HG02852 (cell line): Measurements from ENCODE around the gene RNF121.
A peak's percentile ranks its signal among the peaks of the same experiment; 100 is the strongest.

ENCODE experiments used
- ATAC-seq: cut with Tn5 transposase; IDR thresholded peaks from one replicate; pipeline ENCODE4 v1.9.1; 2021; ENCODE audit warnings: mild to moderate bottlenecking, moderate library complexity; ENCODE audit not compliant: unreplicated experiment

The RNF121 gene

DNA sequence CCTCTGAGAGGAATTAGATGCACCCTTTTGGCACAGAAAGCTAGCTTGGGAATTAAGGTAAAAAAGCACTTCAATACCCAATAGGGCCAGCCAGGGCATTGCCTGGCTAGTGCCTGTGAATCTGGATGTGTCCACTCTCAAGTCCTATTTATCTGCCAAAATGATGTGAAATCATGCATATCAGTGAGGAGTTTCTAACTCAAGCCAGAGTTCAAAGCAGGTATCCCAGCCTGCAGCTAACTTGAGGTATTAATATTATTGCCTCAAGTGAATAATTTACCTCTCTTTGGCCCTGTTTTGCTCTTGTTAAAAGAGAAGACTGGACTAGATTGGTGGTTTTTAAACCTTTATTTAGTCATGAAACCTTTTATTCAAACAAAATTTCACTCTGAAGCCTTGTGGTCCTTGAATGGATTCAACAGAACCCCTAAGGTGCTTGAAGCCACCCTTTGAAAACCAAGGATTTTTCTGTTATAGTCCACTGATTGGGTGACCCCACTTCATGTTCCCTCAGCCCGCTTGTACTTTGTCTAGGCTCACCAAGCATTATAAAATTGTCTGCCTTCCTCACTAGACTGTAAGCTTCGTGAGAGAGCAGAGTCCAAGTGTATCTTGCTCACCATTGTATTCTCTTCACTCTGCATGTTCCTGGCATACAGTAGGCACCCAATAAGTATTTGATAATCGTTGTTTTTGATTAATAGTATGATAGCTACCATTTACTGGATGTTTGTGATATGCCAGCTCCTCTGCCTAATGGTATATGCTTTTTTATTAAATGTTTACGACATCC is 4.5 kb downstream of the RNF121 start:
- ATAC-seq = no peak

DNA sequence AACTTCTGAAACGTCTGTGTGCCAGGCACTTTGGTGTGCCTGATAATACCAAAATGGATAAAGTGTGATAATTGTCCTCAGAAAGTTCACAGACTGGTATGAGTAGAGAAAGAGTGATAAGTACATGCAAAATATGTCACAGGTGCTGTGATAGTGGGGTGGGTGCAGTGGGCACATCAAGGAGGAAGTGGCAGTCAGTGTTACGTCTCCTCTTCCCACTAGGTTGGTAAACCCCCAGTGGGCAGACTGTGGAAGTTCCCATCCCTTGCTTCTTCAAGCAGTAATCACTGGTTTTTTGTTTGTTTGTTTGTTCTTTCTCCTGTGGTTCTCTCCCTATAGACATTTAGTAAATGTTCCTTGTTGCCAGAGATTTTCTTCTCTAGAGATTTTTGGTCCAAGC is 5.4 kb downstream of the RNF121 start:
- no peak for ATAC-seq

DNA sequence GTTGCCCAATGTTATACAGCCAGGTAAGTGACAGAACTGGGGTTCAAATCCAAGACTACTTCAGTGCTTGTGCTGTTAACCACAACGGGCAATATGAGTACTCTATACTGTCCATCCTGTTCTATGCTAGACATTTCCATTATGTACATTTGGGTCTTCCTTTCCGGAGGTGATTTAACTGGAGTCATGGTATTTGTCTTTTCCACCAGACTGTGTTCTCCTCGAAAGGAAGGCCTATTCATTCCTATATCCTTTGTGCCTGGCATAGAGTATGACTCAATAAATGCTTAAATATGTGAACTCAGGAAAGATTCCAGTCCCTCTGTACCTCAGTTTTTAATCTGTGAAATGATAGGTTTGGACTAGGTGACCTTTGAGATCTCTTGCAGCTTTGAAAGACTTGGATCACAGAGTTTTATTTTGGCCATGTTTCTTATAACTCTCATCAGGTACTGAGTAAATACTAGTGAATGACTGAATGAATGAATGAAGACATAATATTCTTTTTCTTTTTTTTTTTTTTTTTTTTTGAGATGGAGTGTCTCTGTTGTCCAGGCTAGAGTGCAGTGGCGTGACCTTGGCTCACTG is 6.6 kb downstream of the RNF121 start:
- no peak for ATAC-seq

- no peak for ATAC-seq
Measured at GRCh38 chr11:71936825-71937224, 8.0 kb downstream of the RNF121 start.

DNA sequence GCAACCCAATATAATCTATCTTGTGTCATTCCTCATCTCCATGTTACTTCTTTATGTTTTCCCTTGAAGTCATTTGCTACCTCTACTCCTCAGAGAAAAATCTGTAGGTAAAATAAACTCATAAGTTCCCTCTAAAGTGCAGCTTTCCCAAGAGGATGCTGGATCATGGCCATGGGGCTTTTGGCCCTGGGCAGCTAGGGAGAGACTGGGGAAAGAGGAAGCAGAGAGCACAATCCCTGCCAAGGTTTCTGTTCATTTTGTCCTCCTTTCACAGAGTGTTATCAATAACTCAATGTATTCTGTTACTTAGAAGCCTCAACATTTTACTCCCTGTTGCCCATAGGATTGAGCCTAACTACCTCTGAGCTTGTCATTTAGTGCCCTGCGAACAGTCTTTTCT is 9.0 kb downstream of the RNF121 start:
- ATAC-seq = no peak

DNA sequence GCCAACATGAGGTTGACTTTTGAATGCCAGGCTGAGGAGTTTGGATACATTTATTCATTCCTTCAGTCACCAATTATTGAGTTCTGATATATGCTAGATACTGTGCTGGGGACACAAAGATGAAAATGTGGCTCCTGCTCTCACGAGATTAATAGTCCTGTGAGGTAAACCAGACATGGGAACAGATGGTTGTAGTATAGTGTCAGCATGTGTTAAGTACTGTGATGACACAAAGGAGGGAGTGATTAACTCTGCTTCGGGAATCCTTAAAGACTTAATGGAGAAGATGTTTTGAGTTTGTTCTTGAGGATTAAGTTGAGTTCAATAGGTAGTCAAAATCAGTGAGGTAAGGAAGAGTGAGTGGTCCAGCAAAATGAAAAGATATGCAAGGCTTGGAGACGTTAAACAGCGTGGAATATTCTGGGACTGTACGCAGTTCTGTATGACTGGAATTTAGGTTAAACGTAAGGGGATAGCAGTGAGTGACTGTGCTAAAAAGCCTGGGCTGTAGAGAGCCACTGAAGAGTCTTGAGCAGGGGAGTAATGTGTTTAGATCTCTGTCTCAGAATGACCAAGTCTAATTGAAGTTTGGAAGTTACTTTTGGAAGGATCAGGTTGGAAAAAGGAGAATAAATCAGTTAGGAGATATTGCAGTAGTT is 11.8 kb downstream of the RNF121 start:
- ATAC-seq = no peak

- ATAC-seq = no peak
Measured at GRCh38 chr11:71946144-71946571, 17.3 kb downstream of the RNF121 start.

- no peak for ATAC-seq
Measured at GRCh38 chr11:71947498-71947897, 18.7 kb downstream of the RNF121 start.

DNA sequence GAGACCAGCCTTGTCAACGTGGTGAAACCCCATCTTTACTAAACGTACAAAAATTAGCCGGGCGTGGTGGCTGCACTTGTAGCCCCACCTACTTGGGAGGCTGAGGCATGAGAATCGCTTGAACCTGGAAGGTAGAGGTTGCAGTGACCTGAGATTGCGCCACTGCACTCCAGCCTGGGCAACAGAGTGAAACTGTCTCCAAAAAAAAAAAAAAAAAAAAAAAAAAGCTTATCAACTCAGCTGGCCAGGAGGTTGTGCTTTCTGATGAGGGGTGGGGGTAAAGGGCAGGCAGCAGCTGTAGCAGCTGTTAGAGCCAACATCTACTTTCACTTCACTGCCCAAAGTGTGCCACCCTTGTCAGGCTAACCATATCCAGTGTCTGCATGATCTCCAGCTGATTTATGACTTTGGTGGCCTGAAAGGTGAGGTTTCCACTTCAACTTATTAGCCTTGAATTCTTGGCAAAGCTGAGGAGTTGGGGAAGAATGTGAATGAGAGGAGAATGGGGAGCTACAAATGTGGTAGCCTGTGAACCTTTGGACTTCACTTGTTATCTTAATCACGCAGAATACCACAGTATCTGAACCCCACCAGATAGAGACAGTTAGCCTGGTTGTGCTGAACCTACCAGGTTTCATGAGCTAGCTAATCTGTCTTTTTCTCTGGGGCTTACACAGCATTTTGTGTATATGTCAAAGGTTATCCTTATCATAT is 19.6 kb downstream of the RNF121 start:
- no peak for ATAC-seq

DNA sequence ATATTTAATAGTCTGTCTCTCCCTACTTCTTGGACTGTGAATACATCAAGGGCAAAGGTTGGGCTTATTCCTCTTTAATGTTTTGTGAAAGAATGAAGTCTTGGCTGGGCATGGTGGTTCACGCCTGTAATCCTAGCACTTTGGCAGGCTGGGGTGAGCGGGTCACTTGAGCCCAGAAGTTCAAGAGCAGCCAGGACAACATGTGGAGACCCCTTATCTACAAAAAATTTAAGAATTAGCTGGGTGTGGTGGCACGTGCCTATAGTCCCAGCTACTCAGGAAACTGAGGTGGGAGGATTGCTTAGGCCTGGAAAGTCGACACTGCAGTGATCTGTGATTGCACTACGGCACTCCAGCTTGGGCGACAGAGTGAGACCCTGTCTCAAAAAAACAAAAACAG is 20.2 kb downstream of the RNF121 start:
- ATAC-seq = no peak

GRCh38 chr11:71951741-71952310 is 23.0 kb downstream of the RNF121 start:
- ATAC-seq = no peak

DNA sequence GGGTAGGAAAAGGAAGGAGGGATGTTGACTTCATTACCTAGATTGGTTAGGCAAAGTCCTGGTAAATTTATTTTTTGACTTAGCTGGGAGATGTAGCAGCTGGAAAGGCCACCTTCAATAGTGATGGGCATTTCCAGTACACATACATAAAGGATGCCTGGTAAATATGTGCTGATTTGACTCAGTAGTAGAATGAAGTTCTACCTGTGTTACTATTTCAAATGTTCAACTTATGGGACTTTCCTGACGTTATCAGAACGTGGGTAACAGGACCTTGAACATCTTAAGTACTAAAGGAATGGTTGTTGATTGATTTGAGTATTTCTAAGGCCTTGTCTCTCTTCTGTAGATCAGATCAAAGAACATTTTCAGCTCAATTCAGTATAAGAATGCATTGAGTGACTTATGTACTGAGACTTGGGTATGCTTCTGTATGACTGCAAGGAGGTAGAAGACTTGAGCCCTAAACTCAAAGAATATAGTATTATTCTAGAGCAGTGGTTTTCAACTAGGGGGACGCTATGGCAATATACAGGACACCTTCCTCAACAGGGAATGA is 27.1 kb downstream of the RNF121 start:
- ATAC-seq = no peak

GRCh38 chr11:71962428-71963038 is 33.7 kb downstream of the RNF121 start:
- ATAC-seq = peak; percentile 52

GRCh38 chr11:71963468-71963867 is 34.6 kb downstream of the RNF121 start:
- ATAC-seq = no peak

GRCh38 chr11:71964641-71965040 is 35.8 kb downstream of the RNF121 start:
- no peak for ATAC-seq

DNA sequence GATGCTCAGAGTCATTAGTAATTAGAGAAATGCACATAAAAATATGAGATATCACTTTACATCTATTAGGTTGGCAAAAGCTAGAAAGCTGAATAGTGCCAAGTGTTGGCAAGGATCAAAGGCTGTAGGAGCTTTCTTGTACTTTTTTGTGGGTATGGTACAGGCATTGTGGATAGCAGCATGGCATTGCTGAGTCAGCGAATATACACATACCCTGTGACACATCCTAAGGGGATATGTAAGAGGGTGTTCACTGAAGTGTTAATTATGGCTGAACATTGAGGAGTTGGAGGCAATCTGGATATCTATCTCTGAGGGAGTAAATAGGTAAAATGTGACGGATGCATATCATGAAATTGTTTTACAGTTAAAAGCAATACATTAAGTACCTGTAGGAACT is 42.8 kb downstream of the RNF121 start:
- ATAC-seq = no peak

- ATAC-seq = no peak
Measured at GRCh38 chr11:71976551-71976950, 47.7 kb downstream of the RNF121 start.

GRCh38 chr11:71977090-71977489 is 48.2 kb downstream of the RNF121 start:
- no peak for ATAC-seq

GRCh38 chr11:71977743-71978418 is 49.0 kb downstream of the RNF121 start:
- ATAC-seq = no peak

- no peak for ATAC-seq
Measured at GRCh38 chr11:71979094-71979493, 50.2 kb downstream of the RNF121 start.
